ENCODE data around the gene ABCG2. TPM values are rescaled to one million over a fixed set of nuclear protein-coding genes. Genes with fewer than 3 reads are reported as not detected.
A peak's percentile ranks its signal among the peaks of the same experiment; 100 is the strongest.

The ABCG2 gene
- polyA plus RNA-seq, 1 donor (not counting 4 experiments of a cell fraction or from before 2014, with no cell fraction given) = 5.3 TPM

- Histone ChIP-seq H2AFZ (ENCODE audit: control insufficient read depth, low read length) (no peak overlapping the region), H3K9me1 (ENCODE audit: control insufficient read depth, extremely low read depth, insufficient read depth, low read length) (no peaks in the 10 kb centered on the region), H3K4me2 (ENCODE audit: control insufficient read depth, extremely low read depth, insufficient read depth, low read depth, low read length) (no peak overlapping the region), H3K4me3 (ENCODE audit: control insufficient read depth in 2 of 3, extremely low read depth in 1 of 3, insufficient read depth in 2 of 3, low read depth in 1 of 3, low read length in 3 of 3) (no peak overlapping the region), H3K36me3 (ENCODE audit: control insufficient read depth in 2 of 2, extremely low read depth in 1 of 2, insufficient read depth in 2 of 2, low read length in 2 of 2) (no peaks in the 10 kb centered on the region), H3K27ac (ENCODE audit: control insufficient read depth, insufficient read depth, low read length) (no peak overlapping the region), H3K9me3 (ENCODE audit: control insufficient read depth, low read depth, low read length) (no peaks in the 10 kb centered on the region), H3K9ac (ENCODE audit: control insufficient read depth, extremely low read depth, insufficient read depth, low read length) (no peak overlapping the region), H4K20me1 (ENCODE audit: control insufficient read depth, extremely low read depth, insufficient read depth, low read length) (no peaks in the 10 kb centered on the region), H3K4me1 (ENCODE audit: control insufficient read depth, extremely low read depth, insufficient read depth, low read length) (peaks cover 8% of the 10 kb centered on the region), H3K79me2 (ENCODE audit: control insufficient read depth, insufficient read depth, low read length) (no peaks in the 10 kb centered on the region), H3K27me3 (ENCODE audit: control insufficient read depth, extremely low read depth, insufficient read depth, low read length) (no peaks in the 10 kb centered on the region)
- no peak for DNase-seq (ENCODE audit: low read depth, low spot score)
- FAIRE-seq = no peak
- no peak for TF ChIP-seq EZH2 (IDR thresholded peaks at IDR 0.05; ENCODE audit: low read length)
- TF ChIP-seq CTCF (optimal IDR thresholded peaks at IDR 0.05 in 1 of 3, IDR thresholded peaks at IDR 0.05 in 1 of 3, conservative IDR thresholded peaks at IDR 0.05 in 1 of 3; ENCODE audit: extremely low read depth in 1 of 3, insufficient read depth in 2 of 3, low read length in 3 of 3) = no peak
- dilution Hi-C loops (cut with MboI; ENCODE audit: extremely low pct_ligation_motif_present, low sequenced_read_pairs) = no loop called here
Measured at GRCh38 chr4:88185906-88186305, 27.5 kb upstream of the ABCG2 start.

- peaks cover 21% of the 10 kb centered on the region for H3K4me1 ChIP-seq (ENCODE audit: control insufficient read depth, extremely low read depth, insufficient read depth, low read length)
- H3K4me3 ChIP-seq (ENCODE audit: control insufficient read depth in 2 of 3, extremely low read depth in 1 of 3, insufficient read depth in 2 of 3, low read depth in 1 of 3, low read length in 3 of 3) = no peak overlapping the region
- FAIRE-seq (peak; percentile 86), DNase-seq (ENCODE audit: low read depth, low spot score) (peak; percentile 33)
- dilution Hi-C loops (cut with MboI; ENCODE audit: extremely low pct_ligation_motif_present, low sequenced_read_pairs) = no loop called here
- no peak overlapping the region for H3K9ac ChIP-seq (ENCODE audit: control insufficient read depth, extremely low read depth, insufficient read depth, low read length)
- H3K36me3 ChIP-seq (ENCODE audit: control insufficient read depth in 2 of 2, extremely low read depth in 1 of 2, insufficient read depth in 2 of 2, low read length in 2 of 2) = no peaks in the 10 kb centered on the region
- no peak overlapping the region for H2AFZ ChIP-seq (ENCODE audit: control insufficient read depth, low read length)
- no peak overlapping the region for H3K27ac ChIP-seq (ENCODE audit: control insufficient read depth, insufficient read depth, low read length)
- TF ChIP-seq CTCF (optimal IDR thresholded peaks at IDR 0.05 in 1 of 3, IDR thresholded peaks at IDR 0.05 in 1 of 3, conservative IDR thresholded peaks at IDR 0.05 in 1 of 3; ENCODE audit: extremely low read depth in 1 of 3, insufficient read depth in 2 of 3, low read length in 3 of 3) (no peak), EZH2 (IDR thresholded peaks at IDR 0.05; ENCODE audit: low read length) (no peak)
- H3K9me3 ChIP-seq (ENCODE audit: control insufficient read depth, low read depth, low read length) = no peaks in the 10 kb centered on the region
- H3K4me2 ChIP-seq (ENCODE audit: control insufficient read depth, extremely low read depth, insufficient read depth, low read depth, low read length) = peak overlapping the region; percentile 42
- no peaks in the 10 kb centered on the region for H3K9me1 ChIP-seq (ENCODE audit: control insufficient read depth, extremely low read depth, insufficient read depth, low read length)
- H3K79me2 ChIP-seq (ENCODE audit: control insufficient read depth, insufficient read depth, low read length) = no peaks in the 10 kb centered on the region
- no peaks in the 10 kb centered on the region for H4K20me1 ChIP-seq (ENCODE audit: control insufficient read depth, extremely low read depth, insufficient read depth, low read length)
- H3K27me3 ChIP-seq (ENCODE audit: control insufficient read depth, extremely low read depth, insufficient read depth, low read length) = no peaks in the 10 kb centered on the region
Measured at GRCh38 chr4:88179261-88179660, 20.8 kb upstream of the ABCG2 start.

Measured in keratinocyte (primary cell).